NCI-H526 treated with DMSO at 0.1 percent for 48 hours (cell line): ENCODE measurements around the gene IFNAR1.
A peak's percentile ranks its signal among the peaks of the same experiment; 100 is the strongest.

Experiments used
- DNase-seq: peaks from one replicate; lab custom pipeline; 2025; lab: John Stamatoyannopoulos, UW

Gene IFNAR1

DNA sequence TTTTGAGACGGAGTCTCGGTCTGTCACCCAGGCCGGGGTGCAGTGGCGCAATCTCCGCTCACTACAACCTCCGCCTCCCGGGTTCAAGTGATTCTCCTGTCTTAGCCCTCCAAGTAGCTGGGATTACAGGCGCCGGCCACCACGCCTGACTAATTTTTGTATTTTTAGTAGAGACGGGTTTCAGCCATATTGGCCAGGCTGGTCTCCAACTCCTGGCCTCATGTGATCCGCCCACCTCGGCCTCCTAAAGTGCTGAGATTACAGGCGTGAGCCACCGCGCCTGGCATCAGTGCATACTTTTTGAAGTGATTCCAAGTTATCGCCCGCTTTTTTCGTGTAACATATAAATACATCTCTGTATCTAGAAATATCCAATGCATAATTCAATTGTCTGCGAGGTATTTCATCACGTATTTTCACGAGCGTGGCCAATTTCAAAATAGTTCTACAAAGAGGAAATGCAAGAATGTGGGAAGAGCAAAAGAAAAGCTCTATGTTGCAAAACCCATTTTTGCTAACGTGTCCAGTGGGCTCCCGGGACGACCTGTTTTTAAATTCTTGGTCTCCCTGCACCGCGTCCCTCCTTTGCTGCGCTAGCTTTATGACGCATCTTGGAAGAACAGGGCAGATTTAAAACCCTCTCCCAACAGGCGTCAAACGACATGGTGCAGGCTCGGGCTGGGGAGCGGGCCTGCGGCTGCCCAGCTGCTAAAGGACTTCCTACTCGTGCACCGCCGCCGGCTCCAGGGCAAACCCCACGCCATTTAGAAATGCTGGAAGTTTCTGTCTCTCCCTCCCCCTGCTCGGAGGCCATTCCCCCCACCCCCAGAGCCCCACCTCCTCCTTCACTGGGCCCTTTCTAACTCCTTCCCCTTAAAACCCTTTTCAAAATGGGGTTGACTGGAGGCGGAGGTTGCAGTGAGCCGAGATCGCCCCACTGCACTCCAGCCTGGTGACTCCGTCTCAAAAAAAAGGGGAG, 77.5 kb downstream of the IFNAR1 start:
- DNase-seq: peak; percentile 29

DNA sequence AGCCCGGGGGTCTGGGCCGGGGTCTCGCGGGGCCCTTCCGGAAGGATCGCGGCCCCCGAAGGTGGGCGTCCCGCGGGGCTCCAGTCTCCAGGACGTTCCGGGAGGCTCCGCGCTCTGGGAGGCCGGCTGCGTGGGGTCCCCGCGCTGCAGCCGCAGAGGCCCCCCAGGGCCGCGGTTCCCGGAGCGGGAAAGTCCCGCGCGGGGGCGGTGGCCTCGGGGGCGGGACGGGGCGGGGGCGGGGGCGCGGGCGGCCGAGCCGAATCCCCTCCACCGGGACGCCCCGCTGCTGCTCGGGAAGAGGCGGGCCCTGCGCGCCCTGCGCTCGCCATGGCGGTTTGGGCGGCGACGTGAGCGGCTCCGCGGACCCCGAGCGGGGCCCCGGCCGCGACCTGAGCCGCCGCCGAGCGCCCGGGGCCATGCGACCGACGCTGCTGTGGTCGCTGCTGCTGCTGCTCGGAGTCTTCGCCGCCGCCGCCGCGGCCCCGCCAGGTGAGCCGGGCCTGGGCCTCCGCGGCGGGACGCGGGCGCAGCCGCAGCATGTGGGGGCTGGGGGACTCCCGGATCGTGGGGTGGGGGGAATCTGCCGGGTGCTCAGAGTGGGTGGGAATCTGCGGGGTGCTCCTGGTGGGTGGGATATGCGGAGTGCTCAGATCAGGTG, 78.5 kb downstream of the IFNAR1 start, which contains the start of gene IFNGR2:
TSS of gene IFNGR2 (plus strand) at position 286 of the 658 bp plus-strand sequence. CDS start at position 417, 131 bp downstream.
- no peak for DNase-seq

DNA sequence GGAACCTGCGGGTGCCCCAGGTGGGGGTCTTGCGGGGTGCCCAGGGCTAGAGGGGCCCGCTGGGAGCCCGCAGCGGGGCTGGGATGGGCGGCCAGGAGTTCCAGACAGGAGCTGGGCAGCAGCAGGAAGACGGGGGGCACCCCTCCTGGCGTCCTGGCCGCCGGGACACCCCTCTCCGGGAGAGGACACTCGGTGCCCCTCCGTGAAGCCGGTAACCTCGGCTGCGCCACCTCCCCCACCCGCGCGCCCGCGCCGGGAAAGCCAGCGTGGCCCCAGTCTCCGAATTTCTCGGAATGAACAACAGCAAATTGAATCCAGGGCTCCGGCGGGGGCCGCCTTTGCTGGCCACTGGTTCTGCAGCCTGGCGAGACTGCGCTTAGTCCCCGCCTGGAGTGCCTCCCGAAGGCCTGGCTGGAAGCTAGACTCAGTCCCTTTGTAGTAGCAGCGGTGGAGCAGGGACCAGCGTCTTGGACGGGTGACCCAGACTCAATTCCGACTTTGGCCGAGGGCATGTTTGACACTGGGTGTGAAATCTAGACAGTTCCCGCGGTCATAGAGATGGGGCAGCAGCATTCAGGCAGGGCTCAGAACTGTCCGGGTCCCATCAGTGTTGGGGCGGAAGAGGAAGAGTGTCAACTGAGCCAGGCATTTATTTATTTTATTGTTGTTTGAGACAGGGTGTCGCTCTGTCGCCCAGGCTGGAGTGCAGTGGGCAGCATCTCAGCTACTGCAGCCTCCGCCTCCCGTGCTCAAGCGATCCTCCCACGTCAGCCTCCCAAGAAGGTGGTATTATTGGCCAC, 79.2 kb downstream of the IFNAR1 start:
- DNase-seq: peak; percentile 21

DNA sequence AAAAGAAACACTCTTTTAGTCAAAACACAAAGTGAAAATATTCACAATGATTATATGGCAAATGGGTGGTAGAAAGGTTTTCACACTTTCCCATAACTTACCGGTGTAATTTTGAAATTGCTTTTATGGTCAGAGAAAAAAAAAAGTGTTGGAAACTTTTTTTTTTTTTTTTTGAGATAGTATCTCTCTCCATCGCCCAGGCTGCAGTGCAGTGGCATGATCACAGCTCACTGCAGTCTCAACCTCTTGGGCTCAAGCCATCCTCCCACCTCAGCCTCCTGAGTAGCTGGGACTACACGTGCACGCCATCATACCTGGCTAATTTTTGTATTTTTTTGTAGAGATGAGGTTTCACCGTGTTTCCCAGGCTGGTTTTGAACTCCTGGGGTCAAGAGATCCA, 81.7 kb downstream of the IFNAR1 start:
- DNase-seq: no peak
